Transverse colon (tissue), 1 donor: ENCODE data around the gene TLCD2.

ENCODE experiments used
- EP300 ChIP-seq: sonication (generic); formaldehyde crosslinking; IDR thresholded peaks from one replicate; pipeline ENCODE4 v1.6.1; 2017; ENCODE audit warnings: antibody characterized with exemption, low read depth
- POLR2A ChIP-seq: fragments of 450-650 bp; IDR thresholded peaks from one replicate; pipeline ENCODE4 v1.6.1; 2016; ENCODE audit warnings: antibody characterized with exemption, mild to moderate bottlenecking, moderate library complexity

DNA sequence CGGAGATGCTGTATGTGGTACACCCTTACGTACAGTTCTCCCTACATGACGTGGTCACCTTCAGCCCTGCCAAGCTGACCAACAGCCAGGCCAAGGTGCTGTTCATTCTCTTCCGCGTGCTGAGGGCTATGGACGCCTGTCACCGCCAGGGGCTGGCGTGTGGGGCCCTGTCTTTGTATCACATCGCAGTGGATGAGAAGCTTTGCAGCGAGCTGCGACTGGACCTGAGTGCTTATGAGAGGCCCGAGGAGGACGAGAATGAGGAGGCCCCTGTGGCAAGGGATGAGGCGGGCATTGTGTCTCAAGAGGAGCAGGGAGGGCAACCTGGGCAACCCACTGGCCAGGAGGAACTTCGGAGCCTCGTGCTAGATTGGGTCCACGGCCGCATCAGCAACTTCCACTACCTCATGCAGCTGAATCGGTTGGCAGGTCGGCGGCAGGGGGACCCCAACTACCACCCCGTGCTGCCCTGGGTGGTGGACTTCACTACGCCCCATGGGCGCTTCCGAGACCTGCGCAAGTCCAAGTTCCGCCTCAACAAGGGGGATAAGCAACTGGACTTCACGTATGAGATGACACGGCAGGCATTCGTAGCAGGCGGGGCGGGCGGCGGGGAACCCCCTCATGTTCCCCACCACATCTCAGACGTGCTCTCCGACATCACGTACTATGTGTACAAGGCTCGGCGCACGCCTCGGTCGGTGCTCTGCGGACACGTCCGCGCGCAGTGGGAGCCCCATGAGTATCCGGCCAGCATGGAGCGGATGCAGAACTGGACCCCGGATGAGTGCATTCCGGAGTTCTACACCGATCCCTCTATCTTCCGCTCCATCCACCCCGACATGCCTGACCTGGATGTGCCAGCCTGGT is 15.7 kb upstream of the TLCD2 start:
- TF ChIP-seq POLR2A (no peak), EP300 (no peak)
